Measurements from ENCODE around the gene DIPK1B. TPM values are rescaled to one million over a fixed set of nuclear protein-coding genes. Genes with fewer than 3 reads are reported as not detected.

DIPK1B gene
- total and polyA plus RNA-seq, 2 experiments from 2014 or later: 162 to 188 TPM

DNA sequence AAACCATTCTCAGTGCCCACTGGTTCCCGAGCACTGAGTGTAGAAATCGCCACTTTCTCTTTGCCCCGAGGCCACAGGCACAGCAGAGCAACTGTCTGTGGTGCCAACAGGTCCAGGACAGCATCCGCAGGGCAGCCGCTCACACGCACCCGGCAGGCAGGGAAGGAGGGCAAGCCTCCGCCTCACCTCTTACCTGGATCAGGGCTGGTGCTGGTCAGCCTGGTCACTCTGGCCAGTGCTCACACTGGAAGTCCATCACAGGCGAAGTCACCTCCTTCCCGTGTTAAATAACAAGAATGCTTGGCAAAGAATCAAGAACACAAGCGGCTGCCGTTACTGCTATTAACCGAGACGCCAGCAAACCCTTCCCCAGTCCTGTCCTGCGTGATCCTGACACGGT is 13.7 kb downstream of the DIPK1B start:
- Histone ChIP-seq H3K4me1 (ENCODE audit: low read depth) (peaks cover 13% of the 10 kb centered on the region), H3K27me3 (no peaks in the 10 kb centered on the region), H3K4me3 (no peak overlapping the region), H3K36me3 (peaks cover 44% of the 10 kb centered on the region), H3K27ac (peak overlapping the region; percentile 38), H3K9me3 (ENCODE audit: low read depth) (no peaks in the 10 kb centered on the region)
- TF ChIP-seq, protein P1, sequence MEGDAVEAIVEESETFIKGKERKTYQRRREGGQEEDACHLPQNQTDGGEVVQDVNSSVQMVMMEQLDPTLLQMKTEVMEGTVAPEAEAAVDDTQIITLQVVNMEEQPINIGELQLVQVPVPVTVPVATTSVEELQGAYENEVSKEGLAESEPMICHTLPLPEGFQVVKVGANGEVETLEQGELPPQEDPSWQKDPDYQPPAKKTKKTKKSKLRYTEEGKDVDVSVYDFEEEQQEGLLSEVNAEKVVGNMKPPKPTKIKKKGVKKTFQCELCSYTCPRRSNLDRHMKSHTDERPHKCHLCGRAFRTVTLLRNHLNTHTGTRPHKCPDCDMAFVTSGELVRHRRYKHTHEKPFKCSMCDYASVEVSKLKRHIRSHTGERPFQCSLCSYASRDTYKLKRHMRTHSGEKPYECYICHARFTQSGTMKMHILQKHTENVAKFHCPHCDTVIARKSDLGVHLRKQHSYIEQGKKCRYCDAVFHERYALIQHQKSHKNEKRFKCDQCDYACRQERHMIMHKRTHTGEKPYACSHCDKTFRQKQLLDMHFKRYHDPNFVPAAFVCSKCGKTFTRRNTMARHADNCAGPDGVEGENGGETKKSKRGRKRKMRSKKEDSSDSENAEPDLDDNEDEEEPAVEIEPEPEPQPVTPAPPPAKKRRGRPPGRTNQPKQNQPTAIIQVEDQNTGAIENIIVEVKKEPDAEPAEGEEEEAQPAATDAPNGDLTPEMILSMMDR (IDR thresholded peaks at IDR 0.05; ENCODE audit: low read depth, low read length): no peak
- no peak for DNase-seq (ENCODE audit: low read depth in 1 of 2, low spot score in 1 of 2)

DNA sequence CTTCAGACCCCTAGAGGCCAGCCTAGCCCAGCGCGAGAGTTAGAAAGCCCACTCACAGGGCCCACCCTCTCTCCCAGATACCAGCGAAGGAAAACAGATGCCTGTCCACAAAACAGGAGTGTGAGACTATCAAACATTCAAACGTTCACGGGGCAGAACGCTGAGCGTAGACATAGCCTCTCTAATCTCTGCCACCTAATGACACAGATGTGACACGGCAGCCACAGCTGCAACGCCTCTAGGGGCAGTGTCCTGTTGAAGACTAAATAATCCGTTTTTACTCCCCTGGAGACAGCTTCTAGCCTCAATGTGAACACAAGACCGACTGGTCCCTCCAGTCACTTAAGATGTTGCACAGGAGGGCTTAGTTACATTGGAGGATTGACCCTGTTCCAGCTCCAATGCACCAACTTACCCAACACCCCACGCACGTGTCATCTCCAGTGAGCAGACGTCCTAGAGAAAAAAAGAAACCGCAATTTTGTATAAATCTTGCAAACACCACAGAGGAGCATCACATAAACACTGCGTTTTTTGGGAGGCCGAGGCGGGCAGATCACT is 14.3 kb downstream of the DIPK1B start:
- peaks cover 43% of the 10 kb centered on the region for H3K36me3 ChIP-seq
- no peaks in the 10 kb centered on the region for H3K9me3 ChIP-seq (ENCODE audit: low read depth)
- H3K27me3 ChIP-seq: no peaks in the 10 kb centered on the region
- peaks cover 13% of the 10 kb centered on the region for H3K4me1 ChIP-seq (ENCODE audit: low read depth)
- TF ChIP-seq, protein P1 (IDR thresholded peaks at IDR 0.05; ENCODE audit: low read depth, low read length): no peak
- H3K27ac ChIP-seq: no peak overlapping the region
- no peak for DNase-seq (ENCODE audit: low read depth in 1 of 2, low spot score in 1 of 2)
- peak overlapping the region; percentile 92 for H3K4me3 ChIP-seq

DNA sequence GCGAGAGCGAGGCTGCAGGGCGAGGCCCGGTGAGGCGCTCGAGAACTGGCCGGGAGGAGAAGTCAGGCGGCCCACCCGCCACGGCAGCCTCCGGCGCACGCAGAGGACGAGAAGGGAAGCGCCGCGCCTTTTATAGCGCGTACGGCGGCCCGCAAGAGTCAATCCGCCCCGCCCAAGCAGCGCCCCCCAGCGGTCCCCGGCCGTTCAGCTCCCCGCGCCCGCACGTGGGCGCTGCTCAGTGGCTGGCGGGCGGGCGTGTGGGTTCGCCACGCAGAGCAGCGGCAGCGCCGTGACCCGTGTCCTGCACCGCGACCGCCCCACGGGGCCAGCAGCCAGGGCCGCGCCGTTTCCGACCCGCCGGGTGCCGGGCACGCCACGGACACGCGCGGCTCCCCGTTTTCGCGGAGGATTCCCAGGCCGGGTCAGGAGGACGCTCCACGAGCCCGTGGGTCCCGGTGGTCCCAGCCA is 15.7 kb downstream of the DIPK1B start:
- H3K9me3 ChIP-seq (ENCODE audit: low read depth): no peaks in the 10 kb centered on the region
- peak overlapping the region; percentile 32 for H3K27ac ChIP-seq

DNA sequence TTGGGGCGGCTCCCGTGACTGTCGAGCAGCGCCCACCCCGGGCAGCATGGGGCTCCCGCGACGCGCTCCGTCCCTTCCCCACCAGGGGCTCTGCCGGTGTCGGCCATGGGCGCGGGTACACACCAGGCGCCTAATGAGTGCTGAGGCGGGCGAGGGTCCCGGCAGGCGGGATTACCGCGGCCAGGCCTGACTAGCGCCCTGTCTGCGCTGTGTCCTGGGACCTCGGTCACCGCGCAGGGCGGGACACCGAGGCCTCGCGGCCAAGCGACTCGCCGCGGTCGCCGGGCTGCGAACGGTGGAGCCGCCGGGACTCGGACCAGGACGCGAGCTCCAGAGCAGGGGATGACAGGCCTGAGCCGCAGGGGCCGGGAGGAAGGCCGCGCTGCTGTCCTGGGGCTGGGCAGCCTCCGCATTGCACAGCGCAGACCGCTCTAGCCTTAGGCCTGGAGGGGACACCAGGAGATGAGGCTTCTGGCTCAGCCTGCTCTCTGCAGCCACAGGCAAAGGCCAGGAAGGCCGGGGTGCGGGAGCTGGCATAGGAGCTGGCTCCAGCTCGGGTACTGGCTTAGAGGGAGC is 16.3 kb downstream of the DIPK1B start:
- Histone ChIP-seq H3K4me1 (ENCODE audit: low read depth) (peaks cover 13% of the 10 kb centered on the region), H3K9me3 (ENCODE audit: low read depth) (no peaks in the 10 kb centered on the region), H3K4me3 (peak overlapping the region; percentile 92), H3K36me3 (peaks cover 24% of the 10 kb centered on the region), H3K27ac (no peak overlapping the region), H3K27me3 (no peaks in the 10 kb centered on the region)
- peak; percentile 58 to 59 for DNase-seq (ENCODE audit: low read depth in 1 of 2, low spot score in 1 of 2)
- TF ChIP-seq, protein P1 (IDR thresholded peaks at IDR 0.05; ENCODE audit: low read depth, low read length): no peak

More for the DNA sequence above, 15.7 kb downstream of the DIPK1B start:
- peak; percentile 89 to 93 for DNase-seq (ENCODE audit: low read depth in 1 of 2, low spot score in 1 of 2)
- TF ChIP-seq, protein P1 (IDR thresholded peaks at IDR 0.05; ENCODE audit: low read depth, low read length): peak; percentile 74
- Histone ChIP-seq H3K4me1 (ENCODE audit: low read depth) (peaks cover 13% of the 10 kb centered on the region), H3K27me3 (no peaks in the 10 kb centered on the region), H3K36me3 (peaks cover 29% of the 10 kb centered on the region), H3K4me3 (peak overlapping the region; percentile 92)

DNA sequence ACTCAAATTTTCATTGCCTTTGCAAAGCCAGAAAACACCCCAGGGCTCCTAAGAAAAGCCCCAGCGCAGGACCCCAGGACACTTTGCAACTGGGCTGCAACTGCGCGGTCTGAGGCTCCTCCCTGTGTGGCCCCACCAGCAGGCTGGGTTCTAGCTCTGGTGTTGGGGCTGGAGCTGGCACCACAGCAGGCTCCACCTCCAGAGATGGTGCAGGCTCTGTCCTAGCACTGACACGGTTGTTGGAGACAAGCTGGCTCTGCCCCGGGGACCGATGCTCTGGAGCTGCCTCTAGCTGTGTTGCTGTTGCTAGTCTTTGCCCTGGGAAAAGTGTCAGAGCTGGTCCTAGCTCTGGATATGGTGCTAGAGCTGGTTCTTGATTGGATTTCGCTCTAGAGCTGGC is 16.8 kb downstream of the DIPK1B start:
- Histone ChIP-seq H3K27me3 (no peaks in the 10 kb centered on the region), H3K9me3 (ENCODE audit: low read depth) (no peaks in the 10 kb centered on the region), H3K36me3 (peaks cover 19% of the 10 kb centered on the region), H3K4me1 (ENCODE audit: low read depth) (peaks cover 13% of the 10 kb centered on the region), H3K4me3 (peak overlapping the region; percentile 92), H3K27ac (no peak overlapping the region)
- TF ChIP-seq, protein P1 (IDR thresholded peaks at IDR 0.05; ENCODE audit: low read depth, low read length): no peak
- DNase-seq (ENCODE audit: low read depth in 1 of 2, low spot score in 1 of 2): no peak
